Measurements from ENCODE around the gene GTF2F1.

DNA sequence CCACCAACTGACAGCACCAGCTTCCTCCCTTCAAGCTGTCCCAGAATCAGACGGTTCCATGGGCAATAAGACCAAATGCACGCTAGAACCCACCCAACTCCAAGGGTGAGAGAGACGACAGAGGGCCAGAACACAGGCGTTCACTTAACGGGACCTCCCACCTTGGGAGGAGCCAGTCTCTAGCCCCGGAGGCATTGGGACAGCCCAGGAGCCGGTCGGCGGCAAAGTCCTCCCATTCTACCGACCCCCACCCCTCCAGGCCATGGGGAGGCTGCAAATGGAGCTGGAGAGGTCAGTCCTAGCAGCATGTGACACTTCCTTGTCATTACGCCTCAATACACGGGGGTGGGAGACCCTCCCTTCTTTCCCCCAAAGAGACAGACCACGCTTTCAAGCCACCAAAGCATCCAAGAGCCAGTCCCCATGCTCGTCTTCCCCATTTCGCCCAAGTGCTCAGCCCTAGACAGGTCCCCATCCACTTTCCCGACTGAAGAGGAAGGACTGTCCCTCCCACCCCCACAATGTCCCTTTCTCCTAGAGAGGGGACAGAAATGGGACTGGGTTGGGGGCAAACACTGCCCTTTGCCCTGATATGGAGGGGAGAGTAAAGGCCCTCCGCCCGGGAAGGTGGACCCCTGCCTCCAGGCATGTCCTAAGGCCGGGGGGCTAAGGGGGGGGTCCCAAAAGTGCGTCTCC, 30.7 kb upstream of the GTF2F1 start:
- TF ChIP-seq, protein P1, sequence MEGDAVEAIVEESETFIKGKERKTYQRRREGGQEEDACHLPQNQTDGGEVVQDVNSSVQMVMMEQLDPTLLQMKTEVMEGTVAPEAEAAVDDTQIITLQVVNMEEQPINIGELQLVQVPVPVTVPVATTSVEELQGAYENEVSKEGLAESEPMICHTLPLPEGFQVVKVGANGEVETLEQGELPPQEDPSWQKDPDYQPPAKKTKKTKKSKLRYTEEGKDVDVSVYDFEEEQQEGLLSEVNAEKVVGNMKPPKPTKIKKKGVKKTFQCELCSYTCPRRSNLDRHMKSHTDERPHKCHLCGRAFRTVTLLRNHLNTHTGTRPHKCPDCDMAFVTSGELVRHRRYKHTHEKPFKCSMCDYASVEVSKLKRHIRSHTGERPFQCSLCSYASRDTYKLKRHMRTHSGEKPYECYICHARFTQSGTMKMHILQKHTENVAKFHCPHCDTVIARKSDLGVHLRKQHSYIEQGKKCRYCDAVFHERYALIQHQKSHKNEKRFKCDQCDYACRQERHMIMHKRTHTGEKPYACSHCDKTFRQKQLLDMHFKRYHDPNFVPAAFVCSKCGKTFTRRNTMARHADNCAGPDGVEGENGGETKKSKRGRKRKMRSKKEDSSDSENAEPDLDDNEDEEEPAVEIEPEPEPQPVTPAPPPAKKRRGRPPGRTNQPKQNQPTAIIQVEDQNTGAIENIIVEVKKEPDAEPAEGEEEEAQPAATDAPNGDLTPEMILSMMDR (IDR thresholded peaks at IDR 0.05; ENCODE audit: insufficient read depth, low read length, poor library complexity, severe bottlenecking), result no peak
- no peak for TF ChIP-seq EZH2phosphoT487 (conservative IDR thresholded peaks at IDR 0.05; ENCODE audit: low read length)

Measured in SU-DHL-6 (cell line).